SK-N-SH treated with all-trans-retinoic acid at 6 μM for 48 hours (cell line): ENCODE measurements around the gene PON3.

Experiments used
- ATAC-seq: fragments of 200-7000 bp; cut with Tn5 transposase; 3 replicates; pipeline ENCODE4 v1.9.1; 2020; ENCODE audit warnings: mild to moderate bottlenecking, moderate library complexity
- ARNTL ChIP-seq: fragments of 450-650 bp; formaldehyde crosslinking; IDR thresholded peaks from 2 replicates; pipeline ENCODE4 v1.5.0; 2020; ENCODE audit warnings: low read depth, mild to moderate bottlenecking, moderate library complexity, borderline replicate concordance
- BACH2 ChIP-seq: fragments of 250-450 bp; sonication (Bioruptor Pico); IDR thresholded peaks from 2 replicates; pipeline ENCODE4 v1.9.0; 2021; ENCODE audit warnings: mild to moderate bottlenecking, borderline replicate concordance
- CSDC2 ChIP-seq: fragments of 250-450 bp; sonication (Bioruptor Pico); IDR thresholded peaks from 2 replicates; pipeline ENCODE4 v1.5.0; 2020; ENCODE audit warnings: mild to moderate bottlenecking, moderate library complexity
- CSRNP3 ChIP-seq: fragments of 250-450 bp; sonication (Bioruptor Pico); IDR thresholded peaks from 2 replicates; pipeline ENCODE4 v1.5.1; 2021; ENCODE audit warnings: mild to moderate bottlenecking, moderate library complexity
- ESRRG ChIP-seq: fragments of 250-450 bp; sonication (Bioruptor Pico); IDR thresholded peaks from 2 replicates; pipeline ENCODE4 v1.6.1; 2021; ENCODE audit warnings: mild to moderate bottlenecking
- GLIS3 ChIP-seq: fragments of 250-450 bp; sonication (Bioruptor Pico); IDR thresholded peaks from 2 replicates; pipeline ENCODE4 v1.5.0; 2020; ENCODE audit warnings: mild to moderate bottlenecking, moderate library complexity
- ISL1 ChIP-seq: fragments of 250-450 bp; sonication (Bioruptor Pico); IDR thresholded peaks from 2 replicates; pipeline ENCODE4 v2.1.2; 2022; ENCODE audit warnings: mild to moderate bottlenecking, moderate library complexity
- OSR1 ChIP-seq: fragments of 250-450 bp; sonication (Bioruptor Pico); IDR thresholded peaks from 2 replicates; pipeline ENCODE4 v1.8.0; 2022; ENCODE audit warnings: moderate library complexity, mild to moderate bottlenecking, inconsistent platforms
- PATZ1 ChIP-seq: fragments of 250-450 bp; sonication (Bioruptor Pico); IDR thresholded peaks from 2 replicates; pipeline ENCODE4 v1.8.0; 2020; ENCODE audit warnings: mild to moderate bottlenecking, moderate library complexity, borderline replicate concordance
- POU6F1 ChIP-seq: fragments of 250-450 bp; sonication (Bioruptor Pico); IDR thresholded peaks from 2 replicates; pipeline ENCODE4 v1.8.0; 2021; ENCODE audit warnings: low read depth, mild to moderate bottlenecking, moderate library complexity, borderline replicate concordance
- PPARA ChIP-seq: fragments of 250-450 bp; sonication (Bioruptor Pico); IDR thresholded peaks from 2 replicates; pipeline ENCODE4 v1.5.0; 2020; ENCODE audit warnings: mild to moderate bottlenecking, borderline replicate concordance
- RARB ChIP-seq: fragments of 250-450 bp; sonication (Bioruptor Pico); IDR thresholded peaks from 2 replicates; pipeline ENCODE4 v1.8.0; 2021; ENCODE audit warnings: mild to moderate bottlenecking, moderate library complexity
- SNAI2 ChIP-seq: fragments of 250-450 bp; sonication (Bioruptor Pico); IDR thresholded peaks from 2 replicates; pipeline ENCODE4 v1.5.0; 2020; ENCODE audit warnings: mild to moderate bottlenecking, moderate library complexity
- TCF4 ChIP-seq: fragments of 250-450 bp; sonication (Bioruptor Pico); IDR thresholded peaks from 2 replicates; pipeline ENCODE4 v1.8.0; 2021; ENCODE audit warnings: mild to moderate bottlenecking, moderate library complexity, borderline replicate concordance
- TOX ChIP-seq: fragments of 250-450 bp; sonication (Bioruptor Pico); IDR thresholded peaks from 2 replicates; pipeline ENCODE4 v1.8.0; 2021; ENCODE audit warnings: mild to moderate bottlenecking, moderate library complexity, borderline replicate concordance
- TSHZ2 ChIP-seq: fragments of 250-450 bp; sonication (Bioruptor Pico); IDR thresholded peaks from 2 replicates; pipeline ENCODE4 v1.5.0; 2020; ENCODE audit warnings: mild to moderate bottlenecking, moderate library complexity
- ZC3H10 ChIP-seq: fragments of 250-450 bp; sonication (Bioruptor Pico); IDR thresholded peaks from 2 replicates; pipeline ENCODE4 v1.5.1; 2021; ENCODE audit warnings: mild to moderate bottlenecking, moderate library complexity
- ZFP3 ChIP-seq: fragments of 250-450 bp; sonication (Bioruptor Pico); IDR thresholded peaks from 2 replicates; pipeline ENCODE4 v1.5.0; 2020; ENCODE audit warnings: mild to moderate bottlenecking, moderate library complexity
- ZFP30 ChIP-seq: fragments of 450-650 bp; formaldehyde crosslinking; IDR thresholded peaks from 2 replicates; pipeline ENCODE4 v1.5.0; 2022; ENCODE audit warnings: mild to moderate bottlenecking, moderate library complexity
- ZNF565 ChIP-seq: fragments of 450-650 bp; formaldehyde crosslinking; conservative IDR thresholded peaks from 2 replicates; pipeline ENCODE4 v1.5.0; 2020; ENCODE audit warnings: low read depth, mild to moderate bottlenecking, moderate library complexity
- ZNF70 ChIP-seq: fragments of 450-650 bp; formaldehyde crosslinking; IDR thresholded peaks from 2 replicates; pipeline ENCODE4 v1.5.0; 2020; ENCODE audit warnings: mild to moderate bottlenecking, moderate library complexity
- ZNF8 ChIP-seq: fragments of 450-650 bp; formaldehyde crosslinking; IDR thresholded peaks from 2 replicates; pipeline ENCODE4 v1.5.0; 2020; ENCODE audit warnings: mild to moderate bottlenecking, moderate library complexity

PON3 gene

GRCh38 chr7:95433129-95433528 lies 37.0 kb upstream of the PON3 start:
- no peak for TF ChIP-seq ZFP3
- no peak for TF ChIP-seq CSDC2 (CRISPR knock-in tag)
- ATAC-seq, result no peak

- TF ChIP-seq ZNF70, result no peak
- no peak for TF ChIP-seq BACH2 (CRISPR knock-in tag)
- TF ChIP-seq ISL1, result no peak
- no peak for TF ChIP-seq ZFP3
Measured at GRCh38 chr7:95432606-95433005, 36.4 kb upstream of the PON3 start.

GRCh38 chr7:95430864-95431263 lies 34.7 kb upstream of the PON3 start:
- TF ChIP-seq PPARA (CRISPR knock-in tag) (no peak), CSRNP3 (CRISPR knock-in tag) (no peak), ZNF565 (CRISPR knock-in tag) (no peak), OSR1 (no peak), ISL1 (no peak), ARNTL (no peak), ZC3H10 (CRISPR knock-in tag) (no peak), TCF4 (CRISPR knock-in tag) (no peak), ZFP3 (no peak), ESRRG (CRISPR knock-in tag) (no peak), CSDC2 (CRISPR knock-in tag) (no peak), SNAI2 (CRISPR knock-in tag) (no peak), RARB (CRISPR knock-in tag) (no peak), TOX (no peak), ZNF70 (no peak), ZNF8 (CRISPR knock-in tag) (no peak), TSHZ2 (CRISPR knock-in tag) (no peak), BACH2 (CRISPR knock-in tag) (no peak)
- TF ChIP-seq, all 23 proteins: peak for 0
- ATAC-seq, result no peak

More at GRCh38 chr7:95432606-95433005, 36.4 kb upstream of the PON3 start:
- ATAC-seq, result no peak

GRCh38 chr7:95429241-95429990 lies 33.2 kb upstream of the PON3 start:
- TF ChIP-seq PATZ1 (CRISPR knock-in tag), result no peak
- TF ChIP-seq GLIS3, result no peak
- TF ChIP-seq RARB (CRISPR knock-in tag), result no peak
- no peak for TF ChIP-seq ZFP3
- no peak for TF ChIP-seq ZFP30
- TF ChIP-seq ZNF8 (CRISPR knock-in tag), result no peak
- TF ChIP-seq ESRRG (CRISPR knock-in tag), result no peak
- TF ChIP-seq CSRNP3 (CRISPR knock-in tag), result no peak
- no peak for TF ChIP-seq OSR1
- no peak for TF ChIP-seq POU6F1
- TF ChIP-seq TCF4 (CRISPR knock-in tag), result no peak
- no peak for TF ChIP-seq ISL1
- no peak for TF ChIP-seq ARNTL
- no peak for TF ChIP-seq SNAI2 (CRISPR knock-in tag)
- TF ChIP-seq ZC3H10 (CRISPR knock-in tag), result no peak
- ATAC-seq, result no peak
